Caco-2 (cell line): ENCODE results near the gene RRAD. TPM values are rescaled to one million over a fixed set of nuclear protein-coding genes. Genes with fewer than 3 reads are reported as not detected.
A peak's percentile ranks its signal among the peaks of the same experiment; 100 is the strongest.

Experiments used
- BruUV-seq: library from RNA; stranded (reverse); fragments of 400-500 nt; replicated peaks from 2 replicates; lab custom pipeline; 2021; lab: Mats Ljungman, UMichigan
- CTCF ChIA-PET: fragments of 300-600 bp; sonication (Branson Sonifier 250); formaldehyde crosslinking; loops from one replicate; lab custom pipeline; 2022; ENCODE audit warnings: antibody characterized with exemption; lab: Charles Lee
- POLR2A ChIA-PET: fragments of 300-600 bp; sonication (Branson Sonifier 250); formaldehyde crosslinking; loops from one replicate; lab custom pipeline; 2022; ENCODE audit warnings: antibody characterized with exemption; lab: Charles Lee
- DNase-seq, 2 experiments: peaks; one replicate each; pipeline versions ENCODE4 v3.0.0 to v3.0.0-alpha.2; 2020 to 2022
- H3K27me3 ChIP-seq: replicated peaks from 2 replicates; pipeline ENCODE4 v1.6.0; 2011; ENCODE audit warnings: low read length; ENCODE audit not compliant: control insufficient read depth, insufficient read depth
- H3K36me3 ChIP-seq: 2 replicates; pipeline ENCODE4 v1.5.1; 2011; ENCODE audit warnings: low read length; ENCODE audit not compliant: control insufficient read depth, insufficient read depth
- H3K4me1 ChIP-seq: fragments of 250-450 bp; sonication (Bioruptor Pico); 2 replicates; pipeline ENCODE4 v1.5.1; 2020; ENCODE audit warnings: mild to moderate bottlenecking
- H3K4me3 ChIP-seq: 2 replicates; pipeline ENCODE4 v1.5.1; 2011; ENCODE audit warnings: low read depth, mild to moderate bottlenecking, control low read depth, low read length
- H3K9me3 ChIP-seq: fragments of 250-450 bp; sonication (Bioruptor Pico); 2 replicates; pipeline ENCODE4 v1.5.1; 2020; ENCODE audit warnings: mild to moderate bottlenecking, moderate library complexity
- H3K27ac Mint-ChIP-seq: one replicate; pipeline ENCODE4 v1.8.0; 2022; ENCODE audit warnings: mixed read lengths; ENCODE audit not compliant: unreplicated experiment
- H3K27me3 Mint-ChIP-seq: one replicate; pipeline ENCODE4 v1.8.0; 2022; ENCODE audit warnings: mixed read lengths; ENCODE audit not compliant: insufficient read depth, unreplicated experiment
- H3K36me3 Mint-ChIP-seq: one replicate; pipeline ENCODE4 v1.8.0; 2022; ENCODE audit warnings: mild to moderate bottlenecking, mixed read lengths; ENCODE audit not compliant: insufficient read depth, unreplicated experiment
- H3K4me1 Mint-ChIP-seq: one replicate; pipeline ENCODE4 v1.8.0; 2022; ENCODE audit warnings: low read depth, mixed read lengths; ENCODE audit not compliant: unreplicated experiment
- H3K4me3 Mint-ChIP-seq: one replicate; pipeline ENCODE4 v1.8.0; 2022; ENCODE audit warnings: mild to moderate bottlenecking, moderate library complexity, mixed read lengths; ENCODE audit not compliant: unreplicated experiment
- H3K9me3 Mint-ChIP-seq: one replicate; pipeline ENCODE4 v1.8.0; 2022; ENCODE audit warnings: mixed read lengths; ENCODE audit not compliant: unreplicated experiment
- intact Hi-C: fragments of 100-400 bp; cut with micrococcal nuclease; formaldehyde crosslinking; loops from one replicate; pipeline ENCODE4 v1.10.0; 2022; ENCODE audit not compliant: unreplicated experiment
- total RNA-seq: library from RNA; stranded (reverse); gene quantifications from 2 replicates; pipeline ENCODE4 v1.2.3, GENCODE V29; 2022
- TF ChIP-seq, protein P1 (sequence below), 2 experiments: fragments of 200-600 bp in 1 of 2; IDR thresholded peaks; 1 replicate in 1 of 2; 2 replicates in 1 of 2; pipeline versions ENCODE4 v1.5.1 to v1.8.0; 2011 to 2022; ENCODE audit warnings: antibody characterized with exemption in 1 of 2, control low read depth in 1 of 2, inconsistent platforms in 1 of 2, low read depth in 1 of 2, low read length in 1 of 2, mild to moderate bottlenecking in 1 of 2, moderate library complexity in 1 of 2; ENCODE audit not compliant: insufficient read depth in 1 of 2, severe bottlenecking in 1 of 2, unreplicated experiment in 1 of 2

RRAD gene
- total RNA-seq, 1 experiment from 2014 or later = 1.1 TPM

DNA sequence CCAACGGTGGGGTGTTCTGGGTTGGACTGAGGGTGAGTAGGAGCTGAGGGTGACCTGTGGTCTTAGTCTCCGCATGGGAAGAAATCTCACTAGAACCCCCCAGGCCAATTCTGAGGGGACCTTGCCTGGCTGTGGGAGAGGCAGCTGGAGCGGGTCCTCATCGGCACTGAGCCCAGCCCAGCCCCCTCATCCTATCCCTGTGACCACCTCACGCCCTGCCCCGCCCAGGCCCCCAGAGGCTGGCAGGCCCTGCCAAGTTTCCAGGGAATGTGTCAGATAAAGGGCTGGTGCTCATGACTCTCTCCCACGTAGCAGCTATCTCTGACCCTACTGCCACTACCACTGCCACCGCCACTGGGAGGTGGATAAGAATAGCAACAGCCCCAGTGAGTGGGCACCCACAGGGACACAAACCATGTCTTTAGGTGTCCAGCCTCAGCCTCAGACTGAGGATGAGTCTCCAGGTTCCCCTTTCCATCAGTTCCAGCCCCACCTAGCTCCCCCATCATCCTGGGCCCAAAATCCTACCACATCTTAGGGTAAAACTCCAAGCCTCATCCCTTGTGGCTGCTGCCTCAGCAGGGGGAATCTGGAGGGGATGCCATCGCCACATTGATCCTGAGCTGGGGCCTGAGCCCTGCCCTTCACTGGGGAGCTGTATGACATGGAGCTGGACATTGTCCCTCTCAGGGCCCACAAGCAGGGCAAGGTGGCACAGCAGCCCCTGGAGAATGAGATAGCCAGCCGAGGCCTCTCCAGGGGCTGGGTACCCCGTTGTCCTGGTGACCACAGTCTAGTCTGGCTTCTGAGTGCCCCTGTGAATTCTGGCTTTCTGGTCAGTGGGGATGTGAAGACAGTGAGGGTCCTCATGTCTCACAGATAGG, 21.5 kb downstream of the RRAD start:
- no TSS peak for BruUV-seq
- Mint-ChIP-seq H3K36me3 (no peaks in the 10 kb centered on the region), H3K4me3 (no peak overlapping the region), H3K27ac (peak overlapping the region; percentile 40), H3K27me3 (no peaks in the 10 kb centered on the region), H3K4me1 (peaks cover 32% of the 10 kb centered on the region), H3K9me3 (no peaks in the 10 kb centered on the region)
- intact Hi-C loops = no loop called here
- TF ChIP-seq, protein P1, sequence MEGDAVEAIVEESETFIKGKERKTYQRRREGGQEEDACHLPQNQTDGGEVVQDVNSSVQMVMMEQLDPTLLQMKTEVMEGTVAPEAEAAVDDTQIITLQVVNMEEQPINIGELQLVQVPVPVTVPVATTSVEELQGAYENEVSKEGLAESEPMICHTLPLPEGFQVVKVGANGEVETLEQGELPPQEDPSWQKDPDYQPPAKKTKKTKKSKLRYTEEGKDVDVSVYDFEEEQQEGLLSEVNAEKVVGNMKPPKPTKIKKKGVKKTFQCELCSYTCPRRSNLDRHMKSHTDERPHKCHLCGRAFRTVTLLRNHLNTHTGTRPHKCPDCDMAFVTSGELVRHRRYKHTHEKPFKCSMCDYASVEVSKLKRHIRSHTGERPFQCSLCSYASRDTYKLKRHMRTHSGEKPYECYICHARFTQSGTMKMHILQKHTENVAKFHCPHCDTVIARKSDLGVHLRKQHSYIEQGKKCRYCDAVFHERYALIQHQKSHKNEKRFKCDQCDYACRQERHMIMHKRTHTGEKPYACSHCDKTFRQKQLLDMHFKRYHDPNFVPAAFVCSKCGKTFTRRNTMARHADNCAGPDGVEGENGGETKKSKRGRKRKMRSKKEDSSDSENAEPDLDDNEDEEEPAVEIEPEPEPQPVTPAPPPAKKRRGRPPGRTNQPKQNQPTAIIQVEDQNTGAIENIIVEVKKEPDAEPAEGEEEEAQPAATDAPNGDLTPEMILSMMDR (IDR thresholded peaks at IDR 0.05; ENCODE audit: insufficient read depth in 1 of 2, low read depth in 1 of 2, low read length in 1 of 2, severe bottlenecking in 1 of 2, unreplicated experiment in 1 of 2) = no peak
- CTCF ChIA-PET = interaction anchor here (0.7 to 1.3 kb wide), 3 partner anchors 14 to 50 kb away, joined by 3 to 6 read pairs (median 3); no protein-coding TSS in a partner anchor
- Histone ChIP-seq H3K4me3 (no peak overlapping the region), H3K4me1 (peaks cover 58% of the 10 kb centered on the region), H3K9me3 (no peaks in the 10 kb centered on the region), H3K36me3 (no peaks in the 10 kb centered on the region), H3K27me3 (no peaks in the 10 kb centered on the region)
- DNase-seq = no peak
- POLR2A ChIA-PET = no interaction called here

DNA sequence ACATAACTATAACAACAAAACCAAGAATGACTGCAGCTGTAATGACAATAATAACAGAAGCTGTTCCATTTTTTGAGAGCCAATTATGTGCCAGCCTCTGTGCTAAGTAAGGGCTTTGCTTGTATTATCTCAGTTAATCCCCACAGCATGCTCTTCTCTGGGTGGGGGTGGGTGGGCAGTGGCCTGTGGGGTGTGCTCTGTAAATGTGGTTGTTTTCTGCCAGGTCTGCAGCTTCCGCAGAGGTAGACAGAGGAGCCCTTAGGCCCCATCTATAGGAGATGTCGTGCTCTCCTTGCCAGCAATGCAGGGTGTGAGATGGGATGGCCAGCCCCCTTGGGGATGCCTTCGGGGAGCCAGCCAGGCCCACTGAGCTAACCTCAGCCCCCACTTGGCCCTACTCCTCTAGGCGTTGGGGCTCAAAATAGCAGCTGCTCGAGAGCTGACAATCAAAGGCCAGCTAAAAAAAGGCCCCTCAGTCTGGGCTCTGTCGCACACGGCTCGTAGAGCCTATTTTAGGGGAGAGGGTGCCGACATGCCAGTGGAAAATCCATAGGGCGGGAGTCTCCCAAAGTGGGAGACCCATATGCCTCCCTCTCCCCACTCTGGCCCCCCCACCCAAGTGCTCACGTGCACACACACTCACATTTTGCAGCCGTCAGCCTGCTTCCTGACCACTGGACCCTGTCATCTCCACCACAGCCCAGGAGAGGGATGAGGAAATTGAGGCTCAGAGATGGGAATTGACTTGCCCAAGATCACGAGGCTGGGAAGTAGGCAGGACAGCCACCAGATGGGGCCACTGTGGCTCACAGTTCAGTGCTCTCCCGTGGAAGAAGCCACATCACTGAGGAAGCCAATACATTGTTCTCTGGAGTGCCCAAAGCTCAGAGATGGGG, 22.4 kb downstream of the RRAD start:
- no peak overlapping the region for H3K4me3 Mint-ChIP-seq
- BruUV-seq = no TSS peak
- intact Hi-C loops = no loop called here
- no peaks in the 10 kb centered on the region for H3K27me3 Mint-ChIP-seq
- Histone ChIP-seq H3K4me3 (no peak overlapping the region), H3K27me3 (no peaks in the 10 kb centered on the region), H3K36me3 (no peaks in the 10 kb centered on the region), H3K4me1 (peaks cover 58% of the 10 kb centered on the region), H3K9me3 (no peaks in the 10 kb centered on the region)
- POLR2A ChIA-PET = no interaction called here
- H3K36me3 Mint-ChIP-seq = no peaks in the 10 kb centered on the region
- CTCF ChIA-PET = interaction anchor here (0.7 to 1.3 kb wide), 2 partner anchors 25 to 51 kb away, joined by 3 to 6 read pairs; no protein-coding TSS in a partner anchor
- no peaks in the 10 kb centered on the region for H3K9me3 Mint-ChIP-seq
- H3K4me1 Mint-ChIP-seq = peaks cover 32% of the 10 kb centered on the region
- no peak for DNase-seq
- H3K27ac Mint-ChIP-seq = no peak overlapping the region
- TF ChIP-seq, protein P1 (IDR thresholded peaks at IDR 0.05; ENCODE audit: insufficient read depth in 1 of 2, low read depth in 1 of 2, low read length in 1 of 2, severe bottlenecking in 1 of 2, unreplicated experiment in 1 of 2) = no peak

GRCh38 chr16:66901626-66902025, 23.7 kb downstream of the RRAD start:
- Mint-ChIP-seq H3K4me1 (peaks cover 42% of the 10 kb centered on the region), H3K27ac (no peak overlapping the region), H3K9me3 (no peaks in the 10 kb centered on the region), H3K36me3 (no peaks in the 10 kb centered on the region), H3K4me3 (no peak overlapping the region), H3K27me3 (no peaks in the 10 kb centered on the region)
- TF ChIP-seq, protein P1 (IDR thresholded peaks at IDR 0.05; ENCODE audit: insufficient read depth in 1 of 2, low read depth in 1 of 2, low read length in 1 of 2, severe bottlenecking in 1 of 2, unreplicated experiment in 1 of 2) = no peak
- no peak for DNase-seq
- Histone ChIP-seq H3K36me3 (no peaks in the 10 kb centered on the region), H3K4me3 (no peak overlapping the region), H3K4me1 (peaks cover 68% of the 10 kb centered on the region), H3K27me3 (no peaks in the 10 kb centered on the region), H3K9me3 (no peaks in the 10 kb centered on the region)
- intact Hi-C loops = no loop called here
- BruUV-seq = no TSS peak
- CTCF ChIA-PET = interaction anchor here (0.9 kb wide), 1 partner anchor 34 kb away, joined by 3 read pairs; no protein-coding TSS in a partner anchor
- POLR2A ChIA-PET = no interaction called here
